Urothelium cell line (cell line): ENCODE measurements around the gene PLPPR3.
"Not testable (repeated sequence)": the region's sequence is repeated elsewhere in the genome, so short reads cannot be mapped to it uniquely, and the experiment has no call there.

Experiments used
- DNase-seq: peaks from one replicate; pipeline ENCODE4 v3.0.0; 2011; ENCODE audit warnings: low spot score, mixed read lengths
- FAIRE-seq: peaks from 2 replicates; lab custom pipeline; 2011; peaks lifted over from hg19 to GRCh38; lab: Jason Lieb, UNC

The PLPPR3 gene

GRCh38 chr19:831407-832369, 9.9 kb upstream of the PLPPR3 start:
- FAIRE-seq (no peak), DNase-seq (no peak)

- DNase-seq (no peak), FAIRE-seq (no peak)
Observed at GRCh38 chr19:829129-829758, 7.5 kb upstream of the PLPPR3 start.

- FAIRE-seq (no peak), DNase-seq (no peak)
Observed at GRCh38 chr19:827710-828321, 6.1 kb upstream of the PLPPR3 start, which contains the start of gene AZU1. TSS of gene AZU1 (plus strand) at chr19:827837. CDS start at chr19:827847, 10 bp downstream.

- FAIRE-seq (no peak), DNase-seq (no peak)
Observed at GRCh38 chr19:827314-827709, 5.6 kb upstream of the PLPPR3 start.

GRCh38 chr19:825897-826644, 4.3 kb upstream of the PLPPR3 start:
- FAIRE-seq (no peak), DNase-seq (no peak)

GRCh38 chr19:824885-825284, 3.1 kb upstream of the PLPPR3 start:
- DNase-seq, result no peak
- no peak for FAIRE-seq

- no peak for FAIRE-seq
- DNase-seq, result peak; percentile 38
Observed at GRCh38 chr19:823565-824121, 1.9 kb upstream of the PLPPR3 start.

GRCh38 chr19:821231-821824, 427 bp downstream of the PLPPR3 start:
- FAIRE-seq (no peak), DNase-seq (no peak)

GRCh38 chr19:820212-820611, 1.5 kb downstream of the PLPPR3 start:
- FAIRE-seq, DNase-seq: not testable (repeated sequence)

GRCh38 chr19:816500-816857, 5.3 kb downstream of the PLPPR3 start:
- FAIRE-seq (peak; percentile 48), DNase-seq (no peak)

GRCh38 chr19:815775-816499, 5.8 kb downstream of the PLPPR3 start:
- FAIRE-seq, result peak; percentile 66
- DNase-seq, result no peak

GRCh38 chr19:815079-815774, 6.5 kb downstream of the PLPPR3 start:
- FAIRE-seq (no peak), DNase-seq (no peak)

GRCh38 chr19:814152-815078, 7.3 kb downstream of the PLPPR3 start:
- DNase-seq (no peak), FAIRE-seq (no peak)

GRCh38 chr19:813219-814151, 8.3 kb downstream of the PLPPR3 start:
- FAIRE-seq (no peak), DNase-seq (no peak)

GRCh38 chr19:812747-813218, 9.0 kb downstream of the PLPPR3 start:
- no peak for FAIRE-seq
- no peak for DNase-seq

GRCh38 chr19:812049-812746, 9.6 kb downstream of the PLPPR3 start:
- DNase-seq (no peak), FAIRE-seq (no peak)
